GM21737 (cell line): ENCODE measurements around the gene PDS5B.
"Not testable (repeated sequence)": the region's sequence is repeated elsewhere in the genome, so short reads cannot be mapped to it uniquely, and the experiment has no call there.

Experiments used
- ATAC-seq: cut with Tn5 transposase; IDR thresholded peaks from one replicate; pipeline ENCODE4 v1.9.1; 2021; ENCODE audit warnings: mild to moderate bottlenecking, moderate library complexity; ENCODE audit not compliant: unreplicated experiment

Gene PDS5B

DNA sequence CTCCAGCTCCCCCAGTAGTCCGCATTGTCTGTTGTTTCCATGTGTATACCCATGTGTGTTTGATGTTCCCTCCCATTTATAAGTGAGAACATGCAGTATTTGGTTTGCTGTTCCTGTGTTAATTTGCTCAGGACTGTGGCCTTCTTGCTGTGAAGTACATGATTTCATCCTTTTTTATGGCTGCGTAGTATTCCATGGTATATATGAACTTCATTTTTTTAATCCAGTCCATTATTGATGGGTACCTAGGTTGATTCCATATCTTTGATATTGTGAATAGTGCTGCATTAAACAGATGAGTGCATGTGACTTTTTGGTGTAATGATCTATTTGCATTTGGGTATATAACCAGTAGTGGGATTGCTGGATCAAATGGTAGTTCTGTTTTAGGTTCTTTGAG, 175.2 kb downstream of the PDS5B start:
- no peak for ATAC-seq

DNA sequence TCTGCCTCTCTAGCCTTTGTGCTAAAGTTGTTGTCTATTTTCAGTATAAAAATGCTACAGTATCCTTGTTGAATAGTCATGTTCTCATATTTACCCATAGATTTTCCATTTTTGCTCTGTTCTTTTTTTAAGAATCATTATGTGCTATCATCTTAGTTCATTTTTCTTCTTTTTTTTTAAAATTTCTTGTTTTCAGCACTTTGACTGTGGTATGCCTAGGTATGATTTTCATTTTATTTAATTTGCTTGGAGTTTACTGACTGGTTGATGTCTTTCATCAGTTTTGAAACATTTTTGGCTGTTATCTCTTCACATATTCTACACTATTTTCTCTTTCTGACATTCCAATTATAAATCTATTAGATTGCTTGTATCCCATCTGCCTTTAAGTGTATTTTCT, 192.9 kb downstream of the PDS5B start:
- no peak for ATAC-seq

DNA sequence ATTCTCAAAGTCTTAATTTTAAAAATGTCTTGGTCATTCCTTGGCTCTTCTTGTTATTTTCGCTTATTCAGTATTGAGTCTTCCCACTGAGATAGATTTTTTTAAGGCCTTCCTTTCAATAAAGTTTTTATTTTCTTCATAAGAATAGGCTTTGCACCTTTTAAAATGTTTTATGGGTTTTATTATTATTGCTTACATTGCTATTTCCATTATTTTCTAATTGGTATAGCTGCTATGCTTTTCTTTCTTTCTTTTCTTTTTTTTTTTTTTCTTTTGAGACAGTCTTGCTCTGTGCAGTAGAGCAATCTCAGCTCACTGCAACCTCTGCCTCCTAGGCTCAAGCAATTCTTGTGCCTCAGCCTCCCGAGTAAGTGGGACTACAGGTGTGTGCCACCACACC, 195.7 kb downstream of the PDS5B start:
- ATAC-seq, result no peak

DNA sequence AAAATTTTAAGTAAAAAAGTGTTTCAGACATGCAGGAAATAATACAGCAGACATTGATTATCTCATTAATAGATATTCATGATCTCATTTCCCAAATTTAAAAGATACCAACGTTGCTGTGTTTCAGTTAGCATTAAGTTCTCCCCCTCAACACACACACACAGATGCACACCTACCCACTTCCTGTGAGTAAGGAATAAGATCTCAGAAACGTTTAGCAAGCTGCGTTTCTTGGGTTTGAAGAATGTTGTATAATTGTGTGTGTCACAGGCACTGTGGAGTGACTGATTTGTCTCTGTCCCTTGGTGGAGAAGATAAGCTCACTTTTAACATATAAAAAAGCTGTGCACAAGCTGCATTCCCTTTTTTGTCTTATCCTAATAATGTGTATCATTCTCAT, 196.8 kb downstream of the PDS5B start:
- ATAC-seq, result no peak

DNA sequence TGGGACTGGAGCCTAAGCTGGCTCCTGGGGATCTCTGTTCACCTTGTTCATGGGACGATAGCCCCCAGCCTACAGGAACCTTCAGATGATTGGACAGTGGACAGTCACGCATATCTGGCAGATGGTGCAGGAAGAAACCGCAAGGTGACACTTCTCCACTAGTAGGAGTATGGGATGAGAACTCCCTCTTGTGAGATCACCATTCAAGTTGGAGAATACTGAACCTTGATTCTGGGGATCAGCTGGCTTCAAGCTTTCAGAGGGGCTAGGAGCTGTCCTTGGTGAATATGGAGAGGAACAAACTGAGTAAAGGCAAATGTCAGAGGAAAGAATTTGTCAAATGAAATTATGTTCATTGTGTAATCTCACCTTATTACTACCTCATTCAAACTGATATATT, 204.5 kb downstream of the PDS5B start:
- no peak for ATAC-seq

DNA sequence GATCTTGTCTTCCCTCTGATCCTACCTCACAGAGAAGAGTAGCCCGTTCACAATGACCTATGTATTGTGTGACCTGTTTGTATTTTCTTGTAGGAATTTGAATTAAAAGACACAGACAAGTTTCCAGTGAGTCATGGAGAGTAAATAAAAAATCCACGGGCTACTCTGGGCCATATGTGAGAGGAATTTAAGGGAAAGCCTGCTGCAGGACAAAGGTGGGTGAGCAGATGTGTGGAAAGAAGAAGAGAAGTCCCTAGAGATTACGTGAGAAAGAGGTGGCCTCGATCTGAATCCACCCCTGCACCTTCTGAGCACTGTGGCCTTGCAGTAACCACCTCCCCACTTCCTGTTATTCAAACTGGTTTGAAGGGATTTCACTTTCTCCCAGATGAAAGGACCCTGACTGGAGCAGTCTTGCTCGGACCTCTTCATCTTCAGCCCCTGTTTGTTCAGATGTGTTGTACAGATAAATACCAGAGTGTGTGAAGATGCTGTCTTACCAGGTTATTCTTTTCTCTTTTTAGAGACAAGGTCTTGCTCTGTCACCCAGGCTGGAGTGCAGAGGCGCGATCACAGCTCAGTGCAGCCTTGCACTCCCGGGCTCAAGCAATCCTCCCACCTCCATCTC, 205.4 kb downstream of the PDS5B start:
- ATAC-seq, result peak; percentile 83

DNA sequence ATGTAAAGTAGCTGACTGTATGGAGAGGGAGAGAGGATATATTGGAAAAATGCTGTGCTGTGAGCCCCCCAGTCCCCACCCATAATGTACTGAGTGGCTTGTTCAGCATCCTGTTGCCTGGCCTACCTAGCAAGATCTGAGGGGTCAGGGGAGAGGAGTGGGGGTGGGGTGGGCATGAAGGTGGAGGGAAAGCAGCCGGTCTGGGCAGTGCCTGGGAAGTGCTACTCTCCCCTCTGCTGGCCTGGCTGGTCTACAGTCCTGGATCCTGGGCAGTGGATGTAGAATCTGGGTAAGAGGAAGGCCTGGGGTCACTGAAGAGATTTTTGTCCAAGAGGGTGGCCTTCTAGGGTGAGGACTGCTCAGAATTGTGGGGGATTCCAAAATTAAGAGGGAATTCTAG, 210.5 kb downstream of the PDS5B start:
- no peak for ATAC-seq

DNA sequence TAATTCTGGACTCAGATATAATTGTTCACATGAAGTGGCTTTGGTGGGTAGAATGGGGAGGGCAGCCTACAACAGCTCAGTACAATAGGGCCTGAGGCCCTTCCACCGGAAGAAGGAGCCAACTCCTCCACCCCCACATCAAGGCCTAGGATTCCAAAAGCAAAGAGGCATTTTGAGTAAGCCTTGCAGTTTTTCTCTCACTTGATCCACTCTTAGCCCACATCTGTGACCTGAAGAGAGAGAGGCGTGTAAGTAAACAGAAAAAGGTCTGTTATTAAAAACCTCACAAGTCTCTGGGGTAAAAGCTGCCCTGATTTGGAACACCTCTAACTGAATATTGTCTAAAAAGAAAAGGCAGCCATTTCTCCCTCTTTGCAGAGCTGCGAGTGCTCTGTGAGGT, 215.9 kb downstream of the PDS5B start:
- no peak for ATAC-seq

DNA sequence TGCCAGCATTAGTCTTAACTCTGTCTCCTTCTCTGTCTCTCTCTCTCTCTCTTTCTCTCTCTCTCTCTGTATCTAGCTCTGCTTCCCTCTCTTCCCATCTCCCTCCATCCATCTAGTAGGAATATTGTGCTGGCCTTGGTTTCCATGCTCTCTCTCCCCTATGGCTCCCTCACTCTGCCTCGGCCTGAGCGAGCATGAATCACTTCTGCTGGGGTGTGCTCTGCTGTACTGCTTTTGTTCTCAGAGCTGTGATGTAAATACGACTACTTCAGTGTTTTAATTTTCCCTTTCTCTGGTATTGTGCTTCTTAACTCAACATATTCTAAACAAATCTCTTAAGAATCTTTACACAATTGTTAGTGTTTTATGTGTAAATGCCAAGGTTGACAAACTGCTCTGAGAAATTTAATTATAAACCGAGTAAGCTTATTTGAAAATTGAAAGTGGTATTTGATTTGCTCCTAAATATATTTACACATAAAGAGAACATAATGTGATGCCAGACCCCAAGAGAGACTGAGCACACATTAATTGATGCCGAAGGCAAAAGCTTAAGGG, 218.5 kb downstream of the PDS5B start:
- no peak for ATAC-seq

DNA sequence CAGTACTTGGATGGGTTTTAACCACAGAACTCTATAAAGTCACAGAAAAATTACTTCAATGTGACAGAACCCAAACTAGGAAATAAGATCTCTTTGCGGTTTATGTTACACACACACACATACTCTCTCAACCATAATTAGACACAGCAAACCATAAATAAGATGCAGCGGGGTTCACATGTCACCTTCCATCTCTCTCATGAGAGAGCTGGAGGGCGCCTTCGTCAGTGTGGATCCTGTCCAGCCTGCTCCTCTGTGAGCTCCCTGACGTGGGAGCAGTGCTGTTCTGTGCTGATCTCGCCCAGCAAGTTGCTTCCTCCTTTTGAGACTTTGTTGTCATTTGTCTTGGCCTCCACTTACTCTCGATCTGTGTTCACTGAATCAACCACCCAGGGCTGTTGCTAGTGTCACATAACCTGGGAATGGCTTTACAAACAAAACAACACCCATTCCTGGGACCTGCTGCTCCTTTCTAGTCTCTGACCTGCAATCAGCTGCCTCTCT, 225.1 kb downstream of the PDS5B start:
- peak; percentile 80 for ATAC-seq

DNA sequence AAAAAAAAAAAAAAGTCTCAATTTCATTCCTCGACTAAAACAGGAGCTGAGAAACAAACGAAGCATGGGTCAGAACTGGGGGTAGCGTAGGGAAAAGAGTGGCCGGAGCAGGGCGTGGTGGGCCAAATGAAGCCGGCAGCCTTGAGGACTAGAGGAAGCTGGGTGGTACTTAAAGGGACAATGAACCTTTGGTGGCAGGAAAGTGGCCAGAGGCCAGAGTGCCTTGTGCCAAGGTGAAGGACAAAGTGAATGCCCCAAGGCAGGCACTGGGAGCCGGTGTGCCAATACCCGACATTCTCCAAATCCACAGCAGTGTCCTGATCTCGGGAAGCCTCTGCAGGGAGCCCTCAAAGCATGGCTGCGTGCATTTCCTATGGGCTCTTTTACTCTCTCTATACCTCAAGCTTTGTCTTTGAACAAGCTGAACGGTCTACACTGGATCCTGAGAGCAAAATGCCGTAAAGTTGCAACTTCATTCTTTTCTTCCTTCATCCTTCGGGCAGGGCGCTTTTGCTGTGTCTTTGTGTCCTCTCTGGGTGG, 235.0 kb downstream of the PDS5B start:
- no peak for ATAC-seq

DNA sequence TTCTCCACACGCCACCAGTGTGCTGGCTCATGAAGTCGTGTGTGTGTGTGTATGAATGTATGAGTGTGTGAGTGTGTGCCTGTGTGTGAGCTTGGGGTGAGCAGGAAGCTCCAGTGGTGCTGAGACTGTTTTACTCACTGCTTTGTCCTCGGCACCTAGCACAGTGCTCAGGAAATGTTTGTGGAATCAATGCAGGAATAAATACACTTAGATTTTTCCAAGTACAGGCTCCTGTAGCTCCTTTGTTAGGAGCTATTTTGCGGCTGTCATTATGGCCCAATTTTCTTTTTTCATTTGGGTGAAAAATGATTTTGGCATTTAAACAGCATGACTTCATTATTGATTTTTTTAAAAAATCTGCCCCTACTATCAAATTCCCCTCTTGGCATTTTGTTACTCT, 236.5 kb downstream of the PDS5B start:
- no peak for ATAC-seq

DNA sequence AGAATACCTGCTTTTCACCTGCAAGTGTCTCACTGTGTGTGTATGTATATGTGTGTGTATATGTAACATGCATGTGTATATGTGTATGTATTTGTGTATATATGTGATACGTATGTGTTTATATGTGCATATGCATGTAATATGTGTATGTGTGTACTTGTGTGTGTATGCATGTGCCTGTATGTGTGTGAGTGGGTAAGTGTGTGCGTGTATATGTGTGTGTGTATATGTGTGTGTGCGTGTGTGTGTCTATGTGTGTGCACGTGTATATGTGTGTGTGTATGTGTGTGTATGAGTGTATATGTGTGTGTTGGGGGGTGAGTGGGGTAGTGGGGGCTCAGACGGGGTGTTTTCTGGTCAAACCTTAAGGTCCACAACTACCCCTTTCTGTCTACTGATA, 237.3 kb downstream of the PDS5B start:
- ATAC-seq, result no peak

DNA sequence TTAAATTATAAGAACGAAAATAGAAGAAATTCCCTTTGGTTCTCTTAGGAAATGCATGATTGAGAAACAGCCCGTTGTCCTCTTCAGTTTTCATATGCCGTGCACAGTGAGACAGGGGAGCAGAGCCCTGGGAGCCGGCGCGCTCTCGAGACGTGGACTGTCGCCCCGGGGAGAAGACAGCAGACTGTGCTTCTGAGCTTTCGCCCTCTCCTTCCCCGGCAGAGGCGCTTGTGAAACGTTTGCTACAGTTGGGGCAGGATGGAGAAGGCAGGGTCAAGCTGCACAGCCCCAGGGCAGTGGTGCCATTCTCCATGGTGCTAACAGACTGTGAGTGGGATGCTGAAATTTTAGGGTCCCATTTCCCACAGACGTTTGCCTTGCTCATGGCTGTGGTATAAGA, 237.8 kb downstream of the PDS5B start:
- no peak for ATAC-seq

DNA sequence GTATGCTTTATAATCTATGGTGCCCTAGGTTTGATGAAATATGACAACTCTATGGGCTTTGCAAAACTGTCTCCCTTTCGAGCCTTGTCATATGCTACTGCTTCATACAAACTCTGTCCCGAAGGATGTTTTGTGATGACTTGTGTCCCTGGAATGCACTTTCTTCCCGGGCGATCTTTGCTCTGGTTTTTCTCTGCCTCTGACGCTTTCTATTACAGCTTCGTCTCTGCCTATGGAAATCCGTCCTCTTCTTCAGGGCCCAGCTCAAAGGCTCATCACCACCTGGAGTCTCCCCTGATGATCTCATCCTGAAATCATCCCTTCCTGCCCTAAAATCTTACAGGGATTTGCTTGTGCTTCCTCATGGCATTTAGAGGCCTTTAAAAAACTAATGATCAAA, 238.4 kb downstream of the PDS5B start:
- no peak for ATAC-seq

DNA sequence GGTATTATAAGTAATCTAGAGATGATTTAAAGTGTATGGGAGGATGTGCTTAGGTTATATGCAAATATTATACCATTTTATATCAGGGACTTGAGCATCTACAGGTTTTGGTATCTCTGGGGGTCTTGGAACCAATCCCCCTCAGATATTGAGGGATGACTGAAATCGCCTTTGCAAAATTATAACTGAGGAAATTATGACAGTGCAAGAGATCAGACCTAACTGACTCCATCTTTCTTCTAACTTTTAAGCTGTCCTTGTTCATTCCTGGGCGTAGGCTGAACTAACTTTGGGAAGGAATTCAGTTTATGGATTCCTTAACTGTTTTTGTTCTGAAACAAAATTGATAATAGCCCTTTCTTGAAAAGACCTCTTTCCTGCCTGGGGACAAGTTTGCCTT, 239.2 kb downstream of the PDS5B start:
- no peak for ATAC-seq

DNA sequence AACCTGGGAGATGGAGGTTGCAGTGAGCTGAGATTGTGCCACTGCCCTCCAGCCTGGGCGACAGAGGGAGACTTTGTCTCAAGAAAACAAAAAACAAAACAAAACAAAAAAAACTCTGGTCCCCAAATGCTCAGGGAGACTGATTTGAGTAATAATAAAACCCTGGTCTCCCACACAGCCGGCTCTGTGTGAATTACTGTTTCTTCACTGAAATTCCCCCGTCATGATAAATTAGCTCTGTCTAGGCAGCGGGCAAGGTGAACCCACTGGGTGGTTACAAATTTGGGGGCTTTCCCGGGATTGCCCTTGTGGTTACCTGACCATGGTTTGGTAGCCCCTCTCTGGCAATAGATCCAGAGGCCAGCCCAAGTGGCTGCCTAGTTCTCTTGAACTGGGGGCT, 240.1 kb downstream of the PDS5B start:
- not testable (repeated sequence) for ATAC-seq
